HG03342 (cell line): ENCODE results near the gene PBX1.

Experiments used
- ATAC-seq: cut with Tn5 transposase; IDR thresholded peaks from one replicate; pipeline ENCODE4 v1.9.1; 2021; ENCODE audit warnings: mild to moderate bottlenecking, moderate library complexity; ENCODE audit not compliant: unreplicated experiment

The PBX1 gene

GRCh38 chr1:164664127-164664526, 105.1 kb downstream of the PBX1 start:
- no peak for ATAC-seq

DNA sequence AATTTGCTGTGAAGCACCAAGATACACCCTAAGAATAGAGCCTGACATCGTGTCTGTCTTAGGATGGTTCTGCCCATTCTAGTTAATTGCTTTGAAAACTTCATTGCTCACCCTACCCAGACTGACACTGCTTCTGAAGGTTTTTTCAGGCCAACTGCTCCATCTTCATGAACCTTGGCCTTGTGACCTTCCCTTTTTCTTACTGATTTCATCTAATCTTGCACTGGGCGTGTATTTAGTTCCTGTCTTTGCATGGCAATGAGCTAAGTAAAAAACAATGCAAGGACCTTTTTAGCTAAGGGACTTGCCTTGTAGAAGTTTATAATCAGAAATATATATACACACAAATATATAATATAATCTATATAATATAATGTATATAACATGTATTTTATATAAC, 108.0 kb downstream of the PBX1 start:
- ATAC-seq, result no peak

DNA sequence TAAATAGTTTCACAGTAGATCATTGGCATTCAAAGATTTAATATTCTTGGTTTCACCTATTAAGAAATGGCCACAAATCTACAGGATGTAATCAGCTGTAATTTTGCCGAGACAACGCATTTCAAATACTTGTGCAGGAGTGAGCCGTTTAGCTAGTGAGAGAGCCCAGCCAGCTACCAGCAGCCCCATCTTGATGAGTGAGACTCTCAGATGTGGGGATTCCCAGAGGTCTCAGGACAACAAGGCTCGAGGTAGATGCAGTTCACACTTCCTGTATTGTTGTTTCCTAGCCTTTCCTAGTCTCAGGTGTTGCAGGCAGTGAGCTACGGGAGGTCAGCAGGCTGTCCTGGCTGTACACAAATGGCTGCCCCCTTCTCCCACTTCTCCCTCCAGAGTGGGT, 108.6 kb downstream of the PBX1 start:
- no peak for ATAC-seq

DNA sequence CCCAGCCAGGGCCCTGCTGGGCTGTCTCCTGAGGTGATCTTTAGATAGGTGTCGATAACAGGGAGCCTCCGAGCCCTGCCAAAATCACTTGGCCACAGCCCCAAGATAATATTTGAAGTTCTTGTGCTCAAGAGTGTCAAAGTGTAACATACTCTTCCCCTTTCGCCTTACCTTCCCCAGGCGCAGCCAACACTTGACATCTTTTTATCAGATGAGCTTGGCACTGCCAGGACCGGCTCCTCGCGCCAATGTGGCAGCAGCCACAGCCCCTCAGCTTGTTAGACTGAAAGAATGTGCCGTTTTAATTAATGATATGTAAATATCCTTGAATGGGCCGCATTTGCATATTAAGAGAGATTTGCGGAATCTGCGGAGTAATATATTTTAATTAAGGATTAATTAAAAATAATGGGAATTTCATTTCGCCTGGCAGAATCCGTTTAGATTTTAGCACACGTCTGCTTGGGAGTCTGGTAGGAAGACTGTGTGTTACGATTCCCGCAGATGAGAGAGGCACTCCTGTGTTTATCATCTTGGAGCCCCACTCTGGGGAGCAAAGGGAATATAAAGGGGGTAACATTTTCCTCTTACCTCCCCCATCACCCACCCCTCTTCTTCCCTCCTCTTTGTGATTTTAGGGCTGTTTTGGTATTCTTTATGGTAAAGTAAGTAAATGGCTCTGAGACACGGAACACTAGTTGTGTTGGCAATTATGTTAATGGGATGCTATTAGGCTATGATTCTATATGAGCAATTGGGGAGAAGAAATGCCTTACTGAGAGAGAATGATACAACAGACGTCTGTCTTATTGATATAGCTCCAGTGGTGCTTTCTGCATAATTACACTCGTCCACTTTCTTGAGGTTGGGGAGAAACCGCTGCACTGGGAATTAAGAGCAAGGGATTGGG, 109.8 kb downstream of the PBX1 start:
- ATAC-seq, result no peak

- no peak for ATAC-seq
Measured at GRCh38 chr1:164670026-164670425, 111.0 kb downstream of the PBX1 start.

- ATAC-seq, result no peak
Measured at GRCh38 chr1:164670786-164671185, 111.8 kb downstream of the PBX1 start.

- no peak for ATAC-seq
Measured at GRCh38 chr1:164671323-164671965, 112.5 kb downstream of the PBX1 start.

DNA sequence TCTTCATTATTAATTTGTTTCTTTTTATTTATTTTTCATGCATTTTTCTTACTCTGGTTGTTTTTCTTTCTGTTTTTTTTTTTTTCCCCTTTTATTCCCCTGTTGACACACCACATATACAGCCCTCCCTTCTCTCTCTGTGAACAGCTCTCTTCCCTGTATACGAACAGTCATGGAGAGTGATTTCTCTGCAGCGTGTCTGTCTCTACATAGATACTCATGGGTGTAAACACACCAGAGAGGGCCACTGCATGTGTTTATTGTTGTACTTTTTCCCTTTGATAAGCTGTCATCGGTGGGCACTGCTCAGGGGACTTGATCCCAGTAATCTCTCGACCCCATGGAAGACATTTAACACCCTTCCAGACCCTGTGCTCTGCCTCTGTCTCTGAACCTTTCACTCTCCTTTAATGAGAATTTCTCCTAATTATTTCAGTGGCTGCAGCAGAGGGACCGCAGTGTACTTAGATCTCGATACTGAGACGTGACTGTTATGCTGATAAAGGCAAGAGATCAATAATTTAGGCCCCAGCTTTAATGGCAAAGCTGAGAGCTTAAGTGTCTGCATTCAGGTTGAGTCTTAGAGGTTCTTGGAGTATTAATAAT, 113.1 kb downstream of the PBX1 start:
- ATAC-seq, result no peak

GRCh38 chr1:164672588-164672987, 113.6 kb downstream of the PBX1 start:
- ATAC-seq, result no peak

GRCh38 chr1:164673584-164674214, 114.7 kb downstream of the PBX1 start:
- ATAC-seq, result no peak

- no peak for ATAC-seq
Measured at GRCh38 chr1:164675342-164675904, 116.4 kb downstream of the PBX1 start.

DNA sequence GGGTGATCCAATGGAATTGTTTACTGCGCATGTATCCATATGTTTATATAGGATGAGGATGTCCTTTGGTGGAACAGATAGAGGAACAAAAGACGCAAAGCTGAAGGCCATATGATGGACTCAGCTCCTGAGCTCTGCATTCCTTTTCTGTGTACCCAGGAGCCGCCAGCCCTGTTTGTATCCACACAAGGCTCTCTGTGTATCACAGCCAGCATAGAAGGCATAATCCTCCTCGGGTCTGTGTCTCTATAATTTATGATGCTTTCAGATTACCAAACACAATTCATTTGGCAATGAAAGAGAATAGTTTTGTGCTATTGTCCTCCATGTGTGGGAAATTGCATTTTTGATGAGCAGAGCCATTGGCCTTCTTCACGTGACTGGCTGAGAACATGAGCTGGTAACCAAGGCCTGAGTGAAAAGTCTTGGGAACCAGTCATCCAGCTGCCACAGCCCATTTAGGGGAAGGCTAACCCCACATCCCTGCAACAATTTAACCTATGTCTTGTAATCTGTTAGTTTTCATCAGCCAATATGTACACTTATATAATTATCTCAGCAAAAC, 119.2 kb downstream of the PBX1 start:
- no peak for ATAC-seq

DNA sequence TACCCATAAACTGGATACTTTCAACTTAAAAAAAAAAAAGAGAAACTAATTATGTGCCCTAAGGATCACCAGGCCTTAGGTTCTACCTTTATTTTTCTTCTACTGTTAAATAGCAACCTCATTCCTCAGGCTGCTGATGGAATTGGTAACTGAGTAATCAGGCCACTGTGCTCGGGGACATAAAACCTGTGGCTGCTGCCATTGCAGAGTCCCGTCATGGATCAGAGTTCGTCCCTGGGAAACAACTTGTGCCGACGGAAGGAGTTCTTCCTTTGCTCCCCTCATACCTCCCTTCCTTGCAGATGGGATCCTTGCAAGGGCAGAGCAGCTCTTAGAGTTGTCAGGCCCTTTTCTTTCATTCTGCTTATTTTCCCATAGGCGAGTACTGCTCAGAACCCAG, 123.6 kb downstream of the PBX1 start:
- ATAC-seq, result no peak

- no peak for ATAC-seq
Measured at GRCh38 chr1:164683235-164683634, 124.3 kb downstream of the PBX1 start.

- ATAC-seq, result no peak
Measured at GRCh38 chr1:164685266-164686035, 126.5 kb downstream of the PBX1 start.

- no peak for ATAC-seq
Measured at GRCh38 chr1:164687777-164688176, 128.8 kb downstream of the PBX1 start.

- no peak for ATAC-seq
Measured at GRCh38 chr1:164688791-164689190, 129.8 kb downstream of the PBX1 start.

DNA sequence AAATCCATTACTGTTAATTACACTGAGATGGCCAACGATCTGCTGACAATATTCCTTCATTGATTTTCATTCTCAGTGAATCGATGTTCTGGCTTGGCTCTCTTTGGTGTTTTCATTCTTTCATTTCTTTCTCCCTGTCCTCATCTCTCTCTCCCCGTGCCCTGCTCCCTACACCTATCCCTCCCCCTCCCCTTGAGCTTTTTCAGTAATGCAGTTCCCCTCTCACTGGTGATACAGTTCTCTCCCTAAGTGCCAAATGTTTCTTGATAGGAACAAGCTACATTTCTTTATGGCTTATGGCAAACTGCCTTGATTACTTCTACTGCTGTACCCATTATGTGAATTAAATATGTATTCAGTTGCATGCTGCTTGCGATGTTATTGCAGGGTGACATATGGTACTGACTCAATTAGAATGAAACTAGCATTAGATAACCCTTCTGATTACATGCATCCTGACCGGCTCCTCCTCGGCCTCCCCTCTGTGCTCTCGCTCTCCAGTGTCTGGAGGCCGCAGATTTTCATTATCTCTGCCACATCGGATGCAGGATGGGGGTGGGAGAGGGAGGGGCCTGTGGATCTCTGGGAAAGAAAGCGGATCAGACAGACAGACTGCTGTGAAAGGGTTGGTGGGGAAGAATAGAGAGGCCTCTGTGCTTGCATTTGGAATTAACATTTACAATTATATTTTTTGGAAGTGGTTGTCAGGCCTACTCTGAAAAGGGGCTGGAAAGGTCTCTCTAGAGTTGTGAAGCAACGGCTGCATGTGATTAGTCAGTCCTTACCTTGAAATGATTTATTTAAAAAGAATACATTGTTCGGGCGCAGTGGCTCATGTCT, 130.9 kb downstream of the PBX1 start:
- no peak for ATAC-seq

- no peak for ATAC-seq
Measured at GRCh38 chr1:164692420-164692819, 133.4 kb downstream of the PBX1 start.
